ENCODE data around the gene RNF10.

DNA sequence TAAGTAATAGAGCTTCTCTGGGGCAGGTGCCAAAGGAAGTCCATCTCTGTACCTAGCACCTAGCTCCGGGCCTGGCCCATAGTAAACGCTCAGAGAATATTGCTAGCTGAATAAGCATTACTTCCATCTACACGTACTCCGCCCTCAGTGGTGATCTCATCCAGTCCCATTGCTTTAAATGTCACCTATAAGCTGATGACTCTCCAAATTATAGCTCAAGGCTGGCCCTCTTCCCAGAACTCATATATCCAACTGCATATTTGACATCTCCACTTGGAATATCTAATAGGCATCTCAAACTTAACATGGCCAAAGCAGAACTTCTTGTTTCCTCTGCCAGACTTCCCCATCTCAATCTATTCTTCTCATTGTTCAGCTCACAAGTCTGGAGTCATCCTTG is 45.1 kb upstream of the RNF10 start:
- TF ChIP-seq, protein P1, sequence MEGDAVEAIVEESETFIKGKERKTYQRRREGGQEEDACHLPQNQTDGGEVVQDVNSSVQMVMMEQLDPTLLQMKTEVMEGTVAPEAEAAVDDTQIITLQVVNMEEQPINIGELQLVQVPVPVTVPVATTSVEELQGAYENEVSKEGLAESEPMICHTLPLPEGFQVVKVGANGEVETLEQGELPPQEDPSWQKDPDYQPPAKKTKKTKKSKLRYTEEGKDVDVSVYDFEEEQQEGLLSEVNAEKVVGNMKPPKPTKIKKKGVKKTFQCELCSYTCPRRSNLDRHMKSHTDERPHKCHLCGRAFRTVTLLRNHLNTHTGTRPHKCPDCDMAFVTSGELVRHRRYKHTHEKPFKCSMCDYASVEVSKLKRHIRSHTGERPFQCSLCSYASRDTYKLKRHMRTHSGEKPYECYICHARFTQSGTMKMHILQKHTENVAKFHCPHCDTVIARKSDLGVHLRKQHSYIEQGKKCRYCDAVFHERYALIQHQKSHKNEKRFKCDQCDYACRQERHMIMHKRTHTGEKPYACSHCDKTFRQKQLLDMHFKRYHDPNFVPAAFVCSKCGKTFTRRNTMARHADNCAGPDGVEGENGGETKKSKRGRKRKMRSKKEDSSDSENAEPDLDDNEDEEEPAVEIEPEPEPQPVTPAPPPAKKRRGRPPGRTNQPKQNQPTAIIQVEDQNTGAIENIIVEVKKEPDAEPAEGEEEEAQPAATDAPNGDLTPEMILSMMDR (IDR thresholded peaks at IDR 0.05; ENCODE audit: low read depth, low read length): no peak
- no peak for TF ChIP-seq EZH2phosphoT487 (IDR thresholded peaks at IDR 0.05; ENCODE audit: low read depth)
